ENCODE measurements around the gene KIAA0513.

DNA sequence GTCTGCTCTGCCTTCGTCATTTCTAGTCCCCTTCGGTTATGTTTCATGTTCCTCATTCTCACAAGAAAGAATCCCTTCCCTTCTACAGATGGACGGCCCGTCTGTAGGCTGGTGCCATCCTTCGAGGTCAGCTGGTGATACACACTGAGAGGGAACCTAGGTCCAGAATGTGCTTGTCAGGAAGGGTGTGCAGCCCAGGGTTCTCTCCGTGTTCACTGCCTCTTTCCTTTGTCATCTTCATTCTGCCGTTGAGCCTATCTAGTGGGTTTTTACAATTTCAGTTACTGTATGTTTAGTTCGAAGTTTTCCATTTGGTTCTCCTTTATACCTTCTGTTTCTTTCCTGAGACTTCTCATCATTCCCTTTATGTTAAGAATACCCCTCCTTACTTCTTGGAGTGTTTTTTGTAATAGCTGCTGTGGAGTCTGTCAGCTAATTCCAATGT is 18.9 kb downstream of the KIAA0513 start:
- TF ChIP-seq, protein P1, sequence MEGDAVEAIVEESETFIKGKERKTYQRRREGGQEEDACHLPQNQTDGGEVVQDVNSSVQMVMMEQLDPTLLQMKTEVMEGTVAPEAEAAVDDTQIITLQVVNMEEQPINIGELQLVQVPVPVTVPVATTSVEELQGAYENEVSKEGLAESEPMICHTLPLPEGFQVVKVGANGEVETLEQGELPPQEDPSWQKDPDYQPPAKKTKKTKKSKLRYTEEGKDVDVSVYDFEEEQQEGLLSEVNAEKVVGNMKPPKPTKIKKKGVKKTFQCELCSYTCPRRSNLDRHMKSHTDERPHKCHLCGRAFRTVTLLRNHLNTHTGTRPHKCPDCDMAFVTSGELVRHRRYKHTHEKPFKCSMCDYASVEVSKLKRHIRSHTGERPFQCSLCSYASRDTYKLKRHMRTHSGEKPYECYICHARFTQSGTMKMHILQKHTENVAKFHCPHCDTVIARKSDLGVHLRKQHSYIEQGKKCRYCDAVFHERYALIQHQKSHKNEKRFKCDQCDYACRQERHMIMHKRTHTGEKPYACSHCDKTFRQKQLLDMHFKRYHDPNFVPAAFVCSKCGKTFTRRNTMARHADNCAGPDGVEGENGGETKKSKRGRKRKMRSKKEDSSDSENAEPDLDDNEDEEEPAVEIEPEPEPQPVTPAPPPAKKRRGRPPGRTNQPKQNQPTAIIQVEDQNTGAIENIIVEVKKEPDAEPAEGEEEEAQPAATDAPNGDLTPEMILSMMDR (IDR thresholded peaks at IDR 0.05) = no peak
- TF ChIP-seq POLR2A (IDR thresholded peaks at IDR 0.05) = no peak

All from thyroid gland (tissue), 4 donors.